NCI-H510A (cell line): Measurements from ENCODE around the gene NPR3.

Source experiments
- DNase-seq: peaks from one replicate; lab custom pipeline; 2025; lab: John Stamatoyannopoulos, UW

The NPR3 gene

GRCh38 chr5:32710550-32711361 lies at the start of gene NPR3:
Gene NPR3, plus strand, starts transcription at chr5:32711321. Its CDS starts 456 bp downstream, at chr5:32711777.
- DNase-seq = no peak

- no peak for DNase-seq
Measured at GRCh38 chr5:32664523-32664922, 46.6 kb upstream of the NPR3 start.

GRCh38 chr5:32668552-32668951 lies 42.6 kb upstream of the NPR3 start:
- no peak for DNase-seq

GRCh38 chr5:32673272-32673671 lies 37.8 kb upstream of the NPR3 start:
- DNase-seq = no peak

GRCh38 chr5:32677023-32677422 lies 34.1 kb upstream of the NPR3 start:
- no peak for DNase-seq

- DNase-seq = no peak
Measured at GRCh38 chr5:32678472-32678871, 32.6 kb upstream of the NPR3 start.

- DNase-seq = no peak
Measured at GRCh38 chr5:32679218-32679617, 31.9 kb upstream of the NPR3 start.

- no peak for DNase-seq
Measured at GRCh38 chr5:32680183-32680582, 30.9 kb upstream of the NPR3 start.

GRCh38 chr5:32683125-32683524 lies 28.0 kb upstream of the NPR3 start:
- DNase-seq = no peak

GRCh38 chr5:32684260-32684659 lies 26.9 kb upstream of the NPR3 start:
- no peak for DNase-seq

GRCh38 chr5:32686799-32687498 lies 24.2 kb upstream of the NPR3 start:
- no peak for DNase-seq

GRCh38 chr5:32687499-32687831 lies 23.7 kb upstream of the NPR3 start:
- no peak for DNase-seq

- DNase-seq = no peak
Measured at GRCh38 chr5:32690153-32690552, 21.0 kb upstream of the NPR3 start.

GRCh38 chr5:32690666-32691065 lies 20.5 kb upstream of the NPR3 start:
- no peak for DNase-seq

- no peak for DNase-seq
Measured at GRCh38 chr5:32692036-32692746, 18.9 kb upstream of the NPR3 start.

GRCh38 chr5:32703957-32704356 lies 7.2 kb upstream of the NPR3 start:
- no peak for DNase-seq

- no peak for DNase-seq
Measured at GRCh38 chr5:32707418-32707997, 3.6 kb upstream of the NPR3 start.

GRCh38 chr5:32708949-32709348 lies 2.2 kb upstream of the NPR3 start:
- no peak for DNase-seq

- DNase-seq = peak; percentile 20
Measured at GRCh38 chr5:32709750-32710549, 1.2 kb upstream of the NPR3 start.

- DNase-seq = no peak
Measured at GRCh38 chr5:32711362-32711680, 200 bp downstream of the NPR3 start.

GRCh38 chr5:32711681-32712480 lies 760 bp downstream of the NPR3 start:
- DNase-seq = no peak
